NCI-H82 treated with DMSO at 0.1 percent for 48 hours (cell line): ENCODE measurements around the gene LTA4H.
A peak's percentile ranks its signal among the peaks of the same experiment; 100 is the strongest.

Experiments used
- DNase-seq: peaks from one replicate; lab custom pipeline; 2025; ENCODE audit not compliant: unreplicated experiment; lab: John Stamatoyannopoulos, UW

LTA4H gene

GRCh38 chr12:96036765-96037455, 1.5 kb upstream of the LTA4H start:
- DNase-seq: no peak

- peak; percentile 41 for DNase-seq
Observed at GRCh38 chr12:96034621-96035282, 635 bp downstream of the LTA4H start.

- no peak for DNase-seq
Observed at GRCh38 chr12:96033549-96034389, 1.6 kb downstream of the LTA4H start.

GRCh38 chr12:96029826-96030225, 5.6 kb downstream of the LTA4H start:
- DNase-seq: no peak

GRCh38 chr12:96028538-96028937, 6.8 kb downstream of the LTA4H start:
- DNase-seq: no peak

- DNase-seq: no peak
Observed at GRCh38 chr12:96026331-96026730, 9.1 kb downstream of the LTA4H start.

- no peak for DNase-seq
Observed at GRCh38 chr12:96025518-96025917, 9.9 kb downstream of the LTA4H start.

- DNase-seq: no peak
Observed at GRCh38 chr12:96020314-96021003, 14.9 kb downstream of the LTA4H start.

GRCh38 chr12:96015672-96016071, 19.7 kb downstream of the LTA4H start:
- no peak for DNase-seq

- DNase-seq: no peak
Observed at GRCh38 chr12:96014943-96015599, 20.3 kb downstream of the LTA4H start.

- no peak for DNase-seq
Observed at GRCh38 chr12:96007729-96008128, 27.7 kb downstream of the LTA4H start.

- no peak for DNase-seq
Observed at GRCh38 chr12:96006727-96007126, 28.7 kb downstream of the LTA4H start.

- DNase-seq: no peak
Observed at GRCh38 chr12:96000858-96001257, 34.5 kb downstream of the LTA4H start.

GRCh38 chr12:95999484-95999883, 35.9 kb downstream of the LTA4H start:
- DNase-seq: no peak

GRCh38 chr12:95998611-95999286, 36.6 kb downstream of the LTA4H start:
- peak; percentile 80 for DNase-seq

- no peak for DNase-seq
Observed at GRCh38 chr12:95997911-95998510, 37.4 kb downstream of the LTA4H start.

GRCh38 chr12:95997276-95997675, 38.1 kb downstream of the LTA4H start:
- no peak for DNase-seq

- no peak for DNase-seq
Observed at GRCh38 chr12:95996034-95996658, 39.2 kb downstream of the LTA4H start, which contains the start of gene HAL. HAL (minus strand) TSS chr12:95996344; CDS start chr12:95995910, 434 bp downstream.
